SK-N-SH treated with all-trans-retinoic acid at 6 μM for 48 hours (cell line): ENCODE data around the gene LGALS7.

Experiments used
- ATAC-seq: fragments of 200-7000 bp; cut with Tn5 transposase; 3 replicates; pipeline ENCODE4 v1.9.1; 2020; ENCODE audit warnings: mild to moderate bottlenecking, moderate library complexity
- ARNTL ChIP-seq: fragments of 450-650 bp; formaldehyde crosslinking; IDR thresholded peaks from 2 replicates; pipeline ENCODE4 v1.5.0; 2020; ENCODE audit warnings: low read depth, mild to moderate bottlenecking, moderate library complexity, borderline replicate concordance
- BACH2 ChIP-seq: fragments of 250-450 bp; sonication (Bioruptor Pico); IDR thresholded peaks from 2 replicates; pipeline ENCODE4 v1.9.0; 2021; ENCODE audit warnings: mild to moderate bottlenecking, borderline replicate concordance
- CSDC2 ChIP-seq: fragments of 250-450 bp; sonication (Bioruptor Pico); IDR thresholded peaks from 2 replicates; pipeline ENCODE4 v1.5.0; 2020; ENCODE audit warnings: mild to moderate bottlenecking, moderate library complexity
- ESRRG ChIP-seq: fragments of 250-450 bp; sonication (Bioruptor Pico); IDR thresholded peaks from 2 replicates; pipeline ENCODE4 v1.6.1; 2021; ENCODE audit warnings: mild to moderate bottlenecking
- GLIS3 ChIP-seq: fragments of 250-450 bp; sonication (Bioruptor Pico); IDR thresholded peaks from 2 replicates; pipeline ENCODE4 v1.5.0; 2020; ENCODE audit warnings: mild to moderate bottlenecking, moderate library complexity
- ISL1 ChIP-seq: fragments of 250-450 bp; sonication (Bioruptor Pico); IDR thresholded peaks from 2 replicates; pipeline ENCODE4 v2.1.2; 2022; ENCODE audit warnings: mild to moderate bottlenecking, moderate library complexity
- POU6F1 ChIP-seq: fragments of 250-450 bp; sonication (Bioruptor Pico); IDR thresholded peaks from 2 replicates; pipeline ENCODE4 v1.8.0; 2021; ENCODE audit warnings: low read depth, mild to moderate bottlenecking, moderate library complexity, borderline replicate concordance
- PPARA ChIP-seq: fragments of 250-450 bp; sonication (Bioruptor Pico); IDR thresholded peaks from 2 replicates; pipeline ENCODE4 v1.5.0; 2020; ENCODE audit warnings: mild to moderate bottlenecking, borderline replicate concordance
- RARB ChIP-seq: fragments of 250-450 bp; sonication (Bioruptor Pico); IDR thresholded peaks from 2 replicates; pipeline ENCODE4 v1.8.0; 2021; ENCODE audit warnings: mild to moderate bottlenecking, moderate library complexity
- SNAI2 ChIP-seq: fragments of 250-450 bp; sonication (Bioruptor Pico); IDR thresholded peaks from 2 replicates; pipeline ENCODE4 v1.5.0; 2020; ENCODE audit warnings: mild to moderate bottlenecking, moderate library complexity
- TCF4 ChIP-seq: fragments of 250-450 bp; sonication (Bioruptor Pico); IDR thresholded peaks from 2 replicates; pipeline ENCODE4 v1.8.0; 2021; ENCODE audit warnings: mild to moderate bottlenecking, moderate library complexity, borderline replicate concordance
- TOX ChIP-seq: fragments of 250-450 bp; sonication (Bioruptor Pico); IDR thresholded peaks from 2 replicates; pipeline ENCODE4 v1.8.0; 2021; ENCODE audit warnings: mild to moderate bottlenecking, moderate library complexity, borderline replicate concordance
- ZC3H10 ChIP-seq: fragments of 250-450 bp; sonication (Bioruptor Pico); IDR thresholded peaks from 2 replicates; pipeline ENCODE4 v1.5.1; 2021; ENCODE audit warnings: mild to moderate bottlenecking, moderate library complexity
- ZFP3 ChIP-seq: fragments of 250-450 bp; sonication (Bioruptor Pico); IDR thresholded peaks from 2 replicates; pipeline ENCODE4 v1.5.0; 2020; ENCODE audit warnings: mild to moderate bottlenecking, moderate library complexity
- ZFP30 ChIP-seq: fragments of 450-650 bp; formaldehyde crosslinking; IDR thresholded peaks from 2 replicates; pipeline ENCODE4 v1.5.0; 2022; ENCODE audit warnings: mild to moderate bottlenecking, moderate library complexity
- ZNF565 ChIP-seq: fragments of 450-650 bp; formaldehyde crosslinking; conservative IDR thresholded peaks from 2 replicates; pipeline ENCODE4 v1.5.0; 2020; ENCODE audit warnings: low read depth, mild to moderate bottlenecking, moderate library complexity
- ZNF70 ChIP-seq: fragments of 450-650 bp; formaldehyde crosslinking; IDR thresholded peaks from 2 replicates; pipeline ENCODE4 v1.5.0; 2020; ENCODE audit warnings: mild to moderate bottlenecking, moderate library complexity
- ZNF8 ChIP-seq: fragments of 450-650 bp; formaldehyde crosslinking; IDR thresholded peaks from 2 replicates; pipeline ENCODE4 v1.5.0; 2020; ENCODE audit warnings: mild to moderate bottlenecking, moderate library complexity
- TF ChIP-seq, protein P1 (sequence below): fragments of 250-450 bp; sonication (Bioruptor Pico); IDR thresholded peaks from 2 replicates; pipeline ENCODE4 v1.5.1; 2020; ENCODE audit warnings: low read depth, mild to moderate bottlenecking, moderate library complexity
- TF ChIP-seq, protein P2 (sequence below): fragments of 250-450 bp; sonication (Bioruptor Pico); IDR thresholded peaks from 2 replicates; pipeline ENCODE4 v1.8.0; 2020; ENCODE audit warnings: mild to moderate bottlenecking, moderate library complexity, borderline replicate concordance

The LGALS7 gene

DNA sequence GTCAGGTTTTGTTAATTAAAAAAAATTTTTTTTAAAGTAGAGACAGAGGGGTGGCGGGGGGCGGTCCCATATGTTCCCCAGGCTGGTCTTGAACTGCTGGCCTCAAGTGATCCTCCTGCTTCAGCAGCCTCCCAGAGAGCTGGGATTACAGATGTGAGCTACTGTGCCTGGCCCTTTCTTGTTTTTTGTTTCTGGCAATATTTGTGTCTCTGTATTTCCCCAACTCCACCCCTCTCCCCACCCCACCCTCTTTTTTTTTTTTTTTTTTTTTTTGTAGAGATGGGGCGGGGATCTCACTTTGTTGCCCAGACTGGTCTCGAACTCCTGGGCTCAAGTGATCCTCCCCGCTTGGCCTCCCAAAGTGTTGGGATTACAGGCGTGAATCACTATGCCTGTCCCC is 28.4 kb downstream of the LGALS7 start (continued):
- TF ChIP-seq RARB (CRISPR knock-in tag) (no peak), PPARA (CRISPR knock-in tag) (no peak)

DNA sequence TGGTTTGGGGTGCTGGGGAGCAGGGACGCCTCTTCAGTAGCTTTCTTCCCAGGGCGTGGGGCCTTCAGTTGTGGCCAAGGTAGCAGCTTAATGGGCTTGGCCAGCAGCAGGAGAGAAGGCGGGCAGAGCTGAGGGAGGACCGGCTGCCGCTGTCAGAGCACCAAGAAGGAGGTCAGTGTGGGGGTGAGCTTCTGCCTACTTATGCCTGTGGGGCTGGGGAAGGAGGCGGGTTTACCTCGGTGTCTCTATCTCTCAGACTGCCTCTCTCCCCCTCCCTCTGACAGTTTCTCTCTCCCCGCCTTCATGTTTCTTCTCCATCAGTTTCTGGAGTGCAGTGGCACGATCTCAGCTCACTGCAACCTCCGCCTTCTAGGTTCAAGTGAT is 29.0 kb downstream of the LGALS7 start, which contains the start of gene CAPN12:
Gene CAPN12 (minus strand): TSS at position 177 of the 384 bp plus-strand sequence. CDS start 309 bp downstream, outside the sequence.
- TF ChIP-seq PPARA (CRISPR knock-in tag) = no peak
- TF ChIP-seq ZNF70 (CRISPR knock-in tag) = no peak
- TF ChIP-seq TCF4 (CRISPR knock-in tag) = no peak
- no peak for TF ChIP-seq ZNF565 (CRISPR knock-in tag)
- TF ChIP-seq CSDC2 (CRISPR knock-in tag) = no peak
- no peak for TF ChIP-seq POU6F1 (CRISPR knock-in tag)
- no peak for TF ChIP-seq ISL1 (CRISPR knock-in tag)
- TF ChIP-seq ZNF8 (CRISPR knock-in tag) = no peak
- TF ChIP-seq ZFP30 (CRISPR knock-in tag) = no peak
- TF ChIP-seq SNAI2 (CRISPR knock-in tag) = no peak
- no peak for ATAC-seq

GRCh38 chr19:38743394-38744297 is 29.7 kb downstream of the LGALS7 start:
- TF ChIP-seq TCF4 (CRISPR knock-in tag) (no peak), TOX (no peak), PPARA (CRISPR knock-in tag) (no peak), ZNF565 (CRISPR knock-in tag) (no peak), ZC3H10 (CRISPR knock-in tag) (no peak), ISL1 (CRISPR knock-in tag) (no peak), ESRRG (no peak), GLIS3 (CRISPR knock-in tag) (no peak), ZFP30 (CRISPR knock-in tag) (no peak), ARNTL (no peak), RARB (CRISPR knock-in tag) (no peak)
- TF ChIP-seq, protein P1, sequence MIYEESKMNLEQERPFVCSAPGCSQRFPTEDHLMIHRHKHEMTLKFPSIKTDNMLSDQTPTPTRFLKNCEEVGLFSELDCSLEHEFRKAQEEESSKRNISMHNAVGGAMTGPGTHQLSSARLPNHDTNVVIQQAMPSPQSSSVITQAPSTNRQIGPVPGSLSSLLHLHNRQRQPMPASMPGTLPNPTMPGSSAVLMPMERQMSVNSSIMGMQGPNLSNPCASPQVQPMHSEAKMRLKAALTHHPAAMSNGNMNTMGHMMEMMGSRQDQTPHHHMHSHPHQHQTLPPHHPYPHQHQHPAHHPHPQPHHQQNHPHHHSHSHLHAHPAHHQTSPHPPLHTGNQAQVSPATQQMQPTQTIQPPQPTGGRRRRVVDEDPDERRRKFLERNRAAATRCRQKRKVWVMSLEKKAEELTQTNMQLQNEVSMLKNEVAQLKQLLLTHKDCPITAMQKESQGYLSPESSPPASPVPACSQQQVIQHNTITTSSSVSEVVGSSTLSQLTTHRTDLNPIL (CRISPR knock-in tag) = no peak
- TF ChIP-seq, all 23 proteins: peak for 0
- no peak for ATAC-seq

DNA sequence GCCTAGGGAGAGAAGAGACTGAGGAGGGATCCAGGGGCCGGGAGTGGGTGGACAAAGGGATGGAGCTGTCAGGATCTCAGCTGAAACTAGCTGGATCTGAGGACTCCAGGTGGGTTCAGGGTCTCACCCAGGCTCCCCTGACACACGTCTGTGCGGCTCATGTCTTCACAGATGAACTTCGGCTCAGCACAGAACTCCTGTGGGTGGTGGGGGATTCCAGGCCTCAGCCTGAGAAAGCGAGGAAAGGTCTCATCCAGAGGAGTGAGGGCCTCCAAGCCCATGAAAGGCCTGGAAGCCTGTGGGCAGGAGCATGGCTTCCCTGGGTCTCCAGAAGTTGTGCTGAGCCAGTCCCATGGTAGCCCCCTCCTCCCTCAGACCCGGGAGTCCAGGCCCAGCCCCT is 30.4 kb downstream of the LGALS7 start:
- TF ChIP-seq BACH2 (no peak), ZNF70 (CRISPR knock-in tag) (no peak), ZC3H10 (CRISPR knock-in tag) (no peak)
- TF ChIP-seq, protein P2, sequence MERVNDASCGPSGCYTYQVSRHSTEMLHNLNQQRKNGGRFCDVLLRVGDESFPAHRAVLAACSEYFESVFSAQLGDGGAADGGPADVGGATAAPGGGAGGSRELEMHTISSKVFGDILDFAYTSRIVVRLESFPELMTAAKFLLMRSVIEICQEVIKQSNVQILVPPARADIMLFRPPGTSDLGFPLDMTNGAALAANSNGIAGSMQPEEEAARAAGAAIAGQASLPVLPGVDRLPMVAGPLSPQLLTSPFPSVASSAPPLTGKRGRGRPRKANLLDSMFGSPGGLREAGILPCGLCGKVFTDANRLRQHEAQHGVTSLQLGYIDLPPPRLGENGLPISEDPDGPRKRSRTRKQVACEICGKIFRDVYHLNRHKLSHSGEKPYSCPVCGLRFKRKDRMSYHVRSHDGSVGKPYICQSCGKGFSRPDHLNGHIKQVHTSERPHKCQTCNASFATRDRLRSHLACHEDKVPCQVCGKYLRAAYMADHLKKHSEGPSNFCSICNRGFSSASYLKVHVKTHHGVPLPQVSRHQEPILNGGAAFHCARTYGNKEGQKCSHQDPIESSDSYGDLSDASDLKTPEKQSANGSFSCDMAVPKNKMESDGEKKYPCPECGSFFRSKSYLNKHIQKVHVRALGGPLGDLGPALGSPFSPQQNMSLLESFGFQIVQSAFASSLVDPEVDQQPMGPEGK (CRISPR knock-in tag) = no peak
- ATAC-seq = no peak

GRCh38 chr19:38742296-38742695 is 31.0 kb downstream of the LGALS7 start:
- no peak for ATAC-seq
- no peak for TF ChIP-seq ZFP3
- TF ChIP-seq, protein P1 (CRISPR knock-in tag) = no peak
- TF ChIP-seq ZFP30 (CRISPR knock-in tag) = no peak
- no peak for TF ChIP-seq ARNTL
